Measurements from ENCODE around the gene TOGARAM1. TPM values are rescaled to one million over a fixed set of nuclear protein-coding genes. Genes with fewer than 3 reads are reported as not detected.
A peak's percentile ranks its signal among the peaks of the same experiment; 100 is the strongest.

The TOGARAM1 gene
- 10 to 100 TPM in 7 of 8 experiments, 1 to 10 TPM in 1; 7.3 to 29.9 (median 17.5) TPM for total RNA-seq

- H3K4me3 ChIP-seq, result peak within 1 kb of the TSS; percentile 62 to 78 (median 71)
- WGBS, 10 experiments, result 0 to 17% (median 0%) methylated on average over 2 to 27 of the region's 37 CpGs; no CpG with 5 or more reads in 1 of the 10 experiments
- H3K27ac ChIP-seq, result peak within 1 kb of the TSS; percentile 67 to 85
- ATAC-seq (replicated peaks in 6 of 8), result peak; percentile 86 to 96 (median 92)
- in situ Hi-C loops (cut with MboI; ENCODE audit: low pct_unique_long_range_greater_than_20kb in 2 of 9, low sequenced_read_pairs in 9 of 9, unreplicated experiment in 9 of 9), result no loop called here
- H3K4me1 ChIP-seq (replicated peaks in 1 of 2), result peaks cover 0 to 19% of the 10 kb centered on the region in 2 donors
These were observed at the start of gene TOGARAM1, which contains the start of gene KLHL28 for GRCh38 chr14:44961554-44962333. TSS of gene TOGARAM1 (plus strand) at chr14:44962190. CDS start at chr14:44962422, 232 bp downstream. TSS of gene KLHL28 (minus strand) at chr14:44961947. CDS start at chr14:44945928, 16,019 bp downstream.

DNA sequence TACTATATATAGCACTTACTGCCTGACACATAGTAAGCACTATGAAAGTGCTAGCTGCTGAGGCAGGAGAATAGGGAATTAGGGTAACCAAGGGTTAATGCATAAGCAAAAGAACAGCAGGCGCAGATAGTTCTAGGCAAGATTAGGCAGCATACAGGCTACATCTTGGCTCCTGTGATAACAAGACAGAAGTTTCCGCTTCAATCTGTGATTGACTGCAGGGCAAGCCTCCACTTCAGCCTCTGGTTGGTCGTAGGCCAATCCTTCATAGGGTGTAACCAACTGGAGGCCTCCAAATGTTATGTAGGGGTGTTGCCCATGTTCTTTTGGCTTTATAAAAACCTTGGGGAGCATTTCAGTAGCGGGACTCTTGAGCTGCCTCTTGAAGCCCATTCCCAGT, 47.1 kb upstream of the TOGARAM1 start:
- Histone ChIP-seq H3K27ac (no peak overlapping the region), H3K4me1 (replicated peaks in 1 of 2) (no peaks in the 10 kb centered on the region), H3K4me3 (no peak overlapping the region)
- WGBS, 10 experiments, result 20 to 100% (median 67%) methylated on average over 1 to 4 of the region's 4 CpGs; no CpG with 5 or more reads in 3 of the 10 experiments
- peak in 3 of 8 experiments; percentile 48 to 86 (median 86) for ATAC-seq (replicated peaks in 6 of 8)
- in situ Hi-C loops (cut with MboI; ENCODE audit: low pct_unique_long_range_greater_than_20kb in 2 of 9, low sequenced_read_pairs in 9 of 9, unreplicated experiment in 9 of 9), result loop anchor here in 5 of 9 experiments (25.0 kb wide), 1 partner anchor 347 kb away; the partner anchor contains the start of gene MIS18BP1 (in 5 of the 5)

DNA sequence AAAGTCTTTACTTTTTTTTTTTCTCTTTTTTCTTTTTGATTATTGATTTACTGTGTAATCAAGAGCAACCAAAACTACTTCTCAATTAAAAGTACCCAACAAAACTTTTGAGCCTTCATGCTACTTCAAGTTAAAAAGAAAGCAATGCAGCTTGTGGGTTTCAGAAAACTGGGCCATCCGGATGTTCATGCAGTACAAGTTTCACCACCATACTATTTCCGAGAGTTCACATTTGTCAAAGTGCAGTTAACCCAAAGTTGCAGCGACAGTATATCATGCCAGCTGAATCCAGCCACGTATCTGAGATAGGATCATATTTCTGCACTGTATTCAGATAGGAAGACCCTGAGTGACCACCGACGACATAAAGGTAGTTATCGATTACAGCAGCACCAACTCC, 33.2 kb upstream of the TOGARAM1 start:
- in situ Hi-C loops (cut with MboI; ENCODE audit: low pct_unique_long_range_greater_than_20kb in 2 of 9, low sequenced_read_pairs in 9 of 9, unreplicated experiment in 9 of 9), result no loop called here
- H3K27ac ChIP-seq, result no peak overlapping the region
- H3K4me1 ChIP-seq (replicated peaks in 1 of 2), result no peaks in the 10 kb centered on the region
- 75 to 98% (median 92%) methylated on average over 3 to 7 of the region's 7 CpGs for WGBS, 10 experiments
- H3K4me3 ChIP-seq, result no peak overlapping the region
- ATAC-seq (replicated peaks in 6 of 8), result no peak

GRCh38 chr14:44935155-44935554, 26.8 kb upstream of the TOGARAM1 start:
- ATAC-seq (replicated peaks in 6 of 8), result no peak
- no peak overlapping the region for H3K4me3 ChIP-seq
- no peaks in the 10 kb centered on the region for H3K4me1 ChIP-seq (replicated peaks in 1 of 2)
- in situ Hi-C loops (cut with MboI; ENCODE audit: low pct_unique_long_range_greater_than_20kb in 2 of 9, low sequenced_read_pairs in 9 of 9, unreplicated experiment in 9 of 9), result no loop called here
- WGBS, 10 experiments, result 75 to 100% (median 94%) methylated on average over 1 to 2 of the region's 2 CpGs; no CpG with 5 or more reads in 1 of the 10 experiments
- H3K27ac ChIP-seq, result no peak overlapping the region

- H3K4me3 ChIP-seq, result no peak overlapping the region
- no peak overlapping the region for H3K27ac ChIP-seq
- H3K4me1 ChIP-seq (replicated peaks in 1 of 2), result no peaks in the 10 kb centered on the region
- no peak for ATAC-seq (replicated peaks in 6 of 8)
- in situ Hi-C loops (cut with MboI; ENCODE audit: low pct_unique_long_range_greater_than_20kb in 2 of 9, low sequenced_read_pairs in 9 of 9, unreplicated experiment in 9 of 9), result no loop called here
- 88 to 100% (median 100%) methylated on average over 1 to 2 of the region's 2 CpGs; no CpG with 5 or more reads in 3 of the 10 experiments for WGBS, 10 experiments
These were observed 24.4 kb upstream of the TOGARAM1 start for GRCh38 chr14:44937547-44937946.

GRCh38 chr14:44940211-44940610, 21.8 kb upstream of the TOGARAM1 start:
- ATAC-seq (replicated peaks in 6 of 8), result peak in 1 of 8 experiments; percentile 22
- Histone ChIP-seq H3K4me3 (no peak overlapping the region), H3K27ac (no peak overlapping the region), H3K4me1 (replicated peaks in 1 of 2) (no peaks in the 10 kb centered on the region)
- in situ Hi-C loops (cut with MboI; ENCODE audit: low pct_unique_long_range_greater_than_20kb in 2 of 9, low sequenced_read_pairs in 9 of 9, unreplicated experiment in 9 of 9), result no loop called here

DNA sequence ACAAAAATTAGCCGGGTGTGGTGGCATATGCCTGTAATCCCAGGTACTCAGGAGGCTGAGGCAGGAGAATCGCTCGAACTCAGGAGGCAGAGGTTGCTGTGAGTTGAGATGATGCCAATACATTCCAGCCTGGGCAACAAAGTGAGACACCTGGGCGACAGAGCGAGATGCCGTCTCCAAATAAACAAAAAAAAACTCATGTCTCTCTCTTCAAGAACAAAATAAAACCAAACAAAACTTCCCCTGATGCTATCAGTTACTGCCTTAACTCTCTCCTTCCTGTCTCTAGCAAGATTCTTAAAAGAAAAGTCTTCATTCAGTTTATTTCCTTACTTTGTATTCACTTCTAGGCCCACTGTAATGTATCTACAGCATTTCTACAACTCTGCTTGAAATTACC, 21.0 kb upstream of the TOGARAM1 start:
- no peak overlapping the region for H3K27ac ChIP-seq
- in situ Hi-C loops (cut with MboI; ENCODE audit: low pct_unique_long_range_greater_than_20kb in 2 of 9, low sequenced_read_pairs in 9 of 9, unreplicated experiment in 9 of 9), result no loop called here
- ATAC-seq (replicated peaks in 6 of 8), result no peak
- 74 to 100% (median 96%) methylated on average over 1 to 6 of the region's 6 CpGs; no CpG with 5 or more reads in 2 of the 10 experiments for WGBS, 10 experiments
- H3K4me1 ChIP-seq (replicated peaks in 1 of 2), result no peaks in the 10 kb centered on the region
- no peak overlapping the region for H3K4me3 ChIP-seq

DNA sequence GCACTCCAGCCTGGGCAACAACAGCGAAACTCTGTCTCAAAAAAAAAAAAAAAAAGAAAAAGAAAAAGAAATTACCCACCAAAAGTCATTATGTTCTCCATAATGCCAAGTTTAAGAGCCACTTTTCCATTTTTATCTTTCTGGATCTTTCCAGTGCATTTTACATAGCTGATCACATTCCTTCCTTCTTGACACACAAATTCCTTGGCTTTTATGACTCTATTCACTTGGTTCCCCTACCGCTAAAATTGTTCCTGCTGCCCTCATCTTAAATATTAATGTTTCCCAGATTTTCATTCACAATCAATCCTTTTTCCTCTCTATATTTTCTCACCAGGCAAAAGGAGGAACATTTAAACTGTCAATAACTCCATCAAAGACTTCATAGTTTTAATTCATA, 20.4 kb upstream of the TOGARAM1 start:
- WGBS, 10 experiments, result 25 to 100% (median 94%) methylated on average over 1 to 2 of the region's 2 CpGs; no CpG with 5 or more reads in 1 of the 10 experiments
- Histone ChIP-seq H3K4me1 (replicated peaks in 1 of 2) (no peaks in the 10 kb centered on the region), H3K27ac (no peak overlapping the region)

DNA sequence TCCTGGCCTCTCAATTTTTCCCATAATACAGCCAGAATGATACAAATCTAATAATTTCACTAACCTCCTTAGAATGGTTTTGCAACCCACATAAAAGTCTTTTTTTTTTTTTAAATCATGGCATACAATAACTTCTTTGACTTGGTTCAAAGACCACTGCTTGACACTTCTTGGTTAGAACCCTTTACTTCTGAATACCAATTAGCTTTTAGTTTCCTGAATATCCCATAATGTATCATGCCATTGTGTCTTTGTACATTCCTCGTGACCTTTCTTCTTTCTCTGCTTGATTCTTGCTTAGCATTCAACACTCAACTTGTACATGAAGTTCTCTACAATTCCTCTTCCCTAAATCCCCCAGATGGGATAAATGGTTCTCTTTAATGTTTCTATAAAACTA, 19.6 kb upstream of the TOGARAM1 start:
- no peak overlapping the region for H3K27ac ChIP-seq
- WGBS, 10 experiments, result 83 to 100% (median 100%) methylated on average over 1 of the region's 1 CpG; no CpG with 5 or more reads in 1 of the 10 experiments
- ATAC-seq (replicated peaks in 6 of 8), result no peak
- H3K4me3 ChIP-seq, result no peak overlapping the region
- no peaks in the 10 kb centered on the region for H3K4me1 ChIP-seq (replicated peaks in 1 of 2)
- in situ Hi-C loops (cut with MboI; ENCODE audit: low pct_unique_long_range_greater_than_20kb in 2 of 9, low sequenced_read_pairs in 9 of 9, unreplicated experiment in 9 of 9), result no loop called here

More for the DNA sequence above, 20.4 kb upstream of the TOGARAM1 start:
- ATAC-seq (replicated peaks in 6 of 8), result no peak
- in situ Hi-C loops (cut with MboI; ENCODE audit: low pct_unique_long_range_greater_than_20kb in 2 of 9, low sequenced_read_pairs in 9 of 9, unreplicated experiment in 9 of 9), result no loop called here
- H3K4me3 ChIP-seq, result no peak overlapping the region

DNA sequence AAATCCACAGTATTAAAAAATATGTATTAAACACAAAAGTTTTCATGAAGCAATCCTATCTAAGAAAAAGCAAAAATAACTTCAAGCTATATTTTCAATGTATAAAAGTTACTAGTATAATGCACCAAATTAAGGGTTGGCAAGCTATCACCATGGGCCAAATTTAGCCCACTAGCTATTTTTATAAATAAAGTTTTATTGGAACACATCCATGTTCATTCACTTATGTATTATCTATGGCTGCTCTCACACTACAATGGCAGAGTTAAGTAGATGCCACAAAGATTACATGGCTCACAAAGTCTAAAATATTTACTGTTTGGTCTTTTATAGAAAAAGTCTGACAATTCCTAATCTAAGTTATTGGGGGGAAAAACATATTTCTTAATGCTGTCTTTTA, 17.9 kb upstream of the TOGARAM1 start:
- Histone ChIP-seq H3K27ac (no peak overlapping the region), H3K4me1 (replicated peaks in 1 of 2) (no peaks in the 10 kb centered on the region), H3K4me3 (no peak overlapping the region)
- no peak for ATAC-seq (replicated peaks in 6 of 8)
- in situ Hi-C loops (cut with MboI; ENCODE audit: low pct_unique_long_range_greater_than_20kb in 2 of 9, low sequenced_read_pairs in 9 of 9, unreplicated experiment in 9 of 9), result no loop called here

- ATAC-seq (replicated peaks in 6 of 8), result peak in 3 of 8 experiments; percentile 41 to 68 (median 61)
- H3K4me1 ChIP-seq (replicated peaks in 1 of 2), result no peaks in the 10 kb centered on the region
- no peak overlapping the region for H3K4me3 ChIP-seq
- 0 to 100% (median 56%) methylated on average over 2 to 4 of the region's 4 CpGs; no CpG with 5 or more reads in 2 of the 10 experiments for WGBS, 10 experiments
- H3K27ac ChIP-seq, result no peak overlapping the region
- in situ Hi-C loops (cut with MboI; ENCODE audit: low pct_unique_long_range_greater_than_20kb in 2 of 9, low sequenced_read_pairs in 9 of 9, unreplicated experiment in 9 of 9), result no loop called here
These were observed 16.7 kb upstream of the TOGARAM1 start for GRCh38 chr14:44945264-44945663.

GRCh38 chr14:44951051-44951450, 10.9 kb upstream of the TOGARAM1 start:
- H3K4me1 ChIP-seq (replicated peaks in 1 of 2), result no peaks in the 10 kb centered on the region
- no peak overlapping the region for H3K27ac ChIP-seq
- 67 to 100% (median 100%) methylated on average over 1 to 2 of the region's 2 CpGs for WGBS, 10 experiments
- H3K4me3 ChIP-seq, result no peak overlapping the region
- ATAC-seq (replicated peaks in 6 of 8), result no peak
- in situ Hi-C loops (cut with MboI; ENCODE audit: low pct_unique_long_range_greater_than_20kb in 2 of 9, low sequenced_read_pairs in 9 of 9, unreplicated experiment in 9 of 9), result no loop called here

GRCh38 chr14:44952391-44953110, 9.4 kb upstream of the TOGARAM1 start:
- no peak overlapping the region for H3K4me3 ChIP-seq
- ATAC-seq (replicated peaks in 6 of 8), result no peak
- H3K4me1 ChIP-seq (replicated peaks in 1 of 2), result peaks cover 0 to 1% of the 10 kb centered on the region in 2 donors
- 80 to 100% (median 95%) methylated on average over 2 to 4 of the region's 4 CpGs for WGBS, 10 experiments
- in situ Hi-C loops (cut with MboI; ENCODE audit: low pct_unique_long_range_greater_than_20kb in 2 of 9, low sequenced_read_pairs in 9 of 9, unreplicated experiment in 9 of 9), result no loop called here
- no peak overlapping the region for H3K27ac ChIP-seq
